Fibroblast of lung (primary cell): ENCODE results near the gene LGALS8.

ENCODE experiments used
- CTCF ChIP-seq, 2 donors: IDR thresholded peaks in 1 of 2; conservative IDR thresholded peaks in 1 of 2; 1 replicate in 1 of 2; 2 replicates in 1 of 2; pipeline ENCODE4 v1.5.1; 2011 to 2012; ENCODE audit warnings: low read length in 2 of 2, control low read depth in 1 of 2, inconsistent platforms in 1 of 2, low read depth in 1 of 2, mild to moderate bottlenecking in 1 of 2
- EZH2 ChIP-seq: IDR thresholded peaks from 2 replicates; pipeline ENCODE4 v1.5.1; 2012; ENCODE audit warnings: low read length, control low read depth, mild to moderate bottlenecking; ENCODE audit errors: missing control alignments

DNA sequence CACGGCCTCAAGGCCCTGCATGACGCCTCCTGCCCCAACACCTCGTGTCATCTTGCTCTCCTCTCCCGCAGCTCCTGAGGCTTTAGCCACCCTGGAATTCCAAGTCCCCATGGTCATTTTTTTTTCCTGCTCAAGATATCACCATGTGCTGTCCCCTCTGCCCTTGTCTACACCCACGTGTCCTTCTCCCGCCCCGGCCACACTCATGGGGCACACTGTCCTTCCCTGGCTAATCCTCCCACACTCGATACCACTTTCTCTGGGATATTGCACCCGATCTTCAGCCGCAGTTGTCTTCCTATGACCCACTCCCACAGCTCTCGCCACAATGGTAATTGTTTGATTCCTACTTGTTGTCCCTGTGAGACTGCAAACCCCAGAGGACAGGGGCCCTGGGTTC is 29.7 kb upstream of the LGALS8 start:
- TF ChIP-seq CTCF (conservative IDR thresholded peaks at IDR 0.05 in 1 of 2, IDR thresholded peaks at IDR 0.05 in 1 of 2; ENCODE audit: low read depth in 1 of 2, low read length in 2 of 2) (no peak), EZH2 (no peak)
